Measurements from ENCODE around the gene ZNF358.

ZNF358 gene

DNA sequence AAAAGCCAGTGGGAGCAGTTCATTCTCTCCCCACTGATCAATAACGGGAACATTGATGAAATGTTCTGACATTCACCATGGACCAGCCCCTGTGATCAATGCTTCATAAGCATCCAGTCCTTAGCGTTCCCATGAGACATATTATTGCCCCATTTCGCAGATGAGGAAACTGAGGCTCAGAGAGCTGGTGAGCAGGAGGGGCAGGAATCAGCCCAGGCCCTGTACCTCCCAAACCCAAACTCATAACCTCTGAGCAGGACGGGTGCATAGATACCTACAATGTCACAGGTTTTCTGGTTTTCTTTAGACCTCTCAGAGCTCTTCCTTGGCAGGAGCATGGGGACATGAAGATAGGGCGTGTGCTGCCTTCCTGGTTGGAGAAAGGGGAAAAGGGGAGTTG, 8.6 kb downstream of the ZNF358 start:
- H3K9me3 ChIP-seq (ENCODE audit: low read length): no peaks in the 10 kb centered on the region
- H3K4me1 ChIP-seq (ENCODE audit: insufficient read depth, low read length): peaks cover 21% of the 10 kb centered on the region
- peaks cover 11% of the 10 kb centered on the region for H3K36me3 ChIP-seq (ENCODE audit: insufficient read depth, low read length)
- no peak overlapping the region for H3K9ac ChIP-seq (ENCODE audit: low read length)
- no peak overlapping the region for H3K4me3 ChIP-seq (ENCODE audit: low read depth in 1 of 2, low read length in 2 of 2)
- H3K27me3 ChIP-seq (ENCODE audit: control insufficient read depth in 1 of 2, insufficient read depth in 2 of 2, low read length in 2 of 2): no peaks in the 10 kb centered on the region
- no peak overlapping the region for H3K27ac ChIP-seq (ENCODE audit: low read depth, low read length)

DNA sequence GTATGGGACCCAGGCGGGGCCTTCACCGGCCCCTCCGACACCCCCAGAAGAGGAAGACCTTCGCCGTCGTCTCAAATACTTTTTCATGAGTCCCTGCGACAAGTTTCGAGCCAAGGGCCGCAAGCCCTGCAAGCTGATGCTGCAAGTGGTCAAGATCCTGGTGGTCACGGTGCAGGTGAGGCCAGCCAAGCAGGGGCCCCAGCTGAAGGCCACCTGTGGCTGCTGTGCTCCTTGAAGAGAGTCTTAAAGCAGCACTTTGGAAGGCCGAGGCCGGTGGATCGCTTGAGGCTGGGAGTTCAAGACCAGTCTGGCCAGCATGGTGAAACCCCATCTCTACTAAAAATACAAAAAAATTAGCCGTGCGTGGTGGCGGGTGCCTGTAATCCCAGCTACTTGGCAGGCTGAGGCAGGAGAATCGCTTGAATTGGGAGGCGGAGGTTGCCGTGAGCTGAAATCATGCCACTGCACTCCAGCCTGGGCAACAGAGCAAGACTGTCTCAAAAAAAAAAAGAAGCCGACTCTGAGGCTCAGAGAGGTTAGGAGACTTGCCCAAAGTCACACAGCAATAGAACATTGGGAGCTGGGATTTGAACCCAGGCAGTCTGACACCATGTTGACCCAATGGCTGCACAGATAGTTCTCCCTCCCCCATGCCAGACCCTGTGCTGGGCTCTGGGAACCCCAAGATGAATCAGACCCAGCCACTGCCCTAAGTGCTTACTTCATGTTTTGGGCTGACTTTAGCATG, 9.3 kb downstream of the ZNF358 start:
- Histone ChIP-seq H3K4me3 (ENCODE audit: low read depth in 1 of 2, low read length in 2 of 2) (no peak overlapping the region), H3K9me3 (ENCODE audit: low read length) (no peaks in the 10 kb centered on the region), H3K36me3 (ENCODE audit: insufficient read depth, low read length) (peaks cover 11% of the 10 kb centered on the region), H3K27me3 (ENCODE audit: control insufficient read depth in 1 of 2, insufficient read depth in 2 of 2, low read length in 2 of 2) (no peaks in the 10 kb centered on the region), H3K27ac (ENCODE audit: low read depth, low read length) (no peak overlapping the region), H3K9ac (ENCODE audit: low read length) (no peak overlapping the region), H3K4me1 (ENCODE audit: insufficient read depth, low read length) (peaks cover 21% of the 10 kb centered on the region)

DNA sequence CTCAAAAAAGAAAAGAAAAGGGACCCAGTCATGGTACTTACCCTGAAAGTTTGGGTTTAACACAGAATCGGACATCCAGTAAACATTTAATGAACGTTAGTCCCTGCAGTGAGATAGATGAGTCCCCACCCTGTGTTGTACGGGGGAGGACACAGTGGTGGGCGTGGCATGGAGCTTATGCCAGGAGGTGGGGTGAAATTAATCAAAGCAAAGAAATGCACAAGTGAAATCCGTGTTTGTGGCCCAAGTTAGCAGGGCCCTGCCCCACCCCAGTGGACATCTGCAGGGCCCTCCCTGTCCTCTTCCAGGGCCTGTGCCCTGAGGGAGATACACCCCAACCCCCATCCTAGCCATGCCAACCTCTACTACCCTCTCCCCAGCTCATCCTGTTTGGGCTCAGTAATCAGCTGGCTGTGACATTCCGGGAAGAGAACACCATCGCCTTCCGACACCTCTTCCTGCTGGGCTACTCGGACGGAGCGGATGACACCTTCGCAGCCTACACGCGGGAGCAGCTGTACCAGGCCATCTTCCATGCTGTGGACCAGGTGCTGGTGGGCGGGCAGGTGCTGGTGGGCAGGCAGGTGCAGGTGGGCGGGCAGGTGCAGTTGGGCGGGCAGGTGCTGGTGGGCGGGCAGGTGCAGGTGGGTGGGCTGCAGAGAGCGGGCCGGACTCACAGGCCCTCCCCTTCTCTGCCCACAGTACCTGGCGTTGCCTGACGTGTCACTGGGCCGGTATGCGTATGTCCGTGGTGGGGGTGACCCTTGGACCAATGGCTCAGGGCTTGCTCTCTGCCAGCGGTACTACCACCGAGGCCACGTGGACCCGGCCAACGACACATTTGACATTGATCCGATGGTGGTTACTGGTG, 10.4 kb downstream of the ZNF358 start:
- Histone ChIP-seq H3K36me3 (ENCODE audit: insufficient read depth, low read length) (peaks cover 11% of the 10 kb centered on the region), H3K4me3 (ENCODE audit: low read depth in 1 of 2, low read length in 2 of 2) (no peak overlapping the region), H3K27me3 (ENCODE audit: control insufficient read depth in 1 of 2, insufficient read depth in 2 of 2, low read length in 2 of 2) (no peaks in the 10 kb centered on the region), H3K27ac (ENCODE audit: low read depth, low read length) (no peak overlapping the region), H3K4me1 (ENCODE audit: insufficient read depth, low read length) (peaks cover 21% of the 10 kb centered on the region), H3K9me3 (ENCODE audit: low read length) (no peaks in the 10 kb centered on the region), H3K9ac (ENCODE audit: low read length) (no peak overlapping the region)

DNA sequence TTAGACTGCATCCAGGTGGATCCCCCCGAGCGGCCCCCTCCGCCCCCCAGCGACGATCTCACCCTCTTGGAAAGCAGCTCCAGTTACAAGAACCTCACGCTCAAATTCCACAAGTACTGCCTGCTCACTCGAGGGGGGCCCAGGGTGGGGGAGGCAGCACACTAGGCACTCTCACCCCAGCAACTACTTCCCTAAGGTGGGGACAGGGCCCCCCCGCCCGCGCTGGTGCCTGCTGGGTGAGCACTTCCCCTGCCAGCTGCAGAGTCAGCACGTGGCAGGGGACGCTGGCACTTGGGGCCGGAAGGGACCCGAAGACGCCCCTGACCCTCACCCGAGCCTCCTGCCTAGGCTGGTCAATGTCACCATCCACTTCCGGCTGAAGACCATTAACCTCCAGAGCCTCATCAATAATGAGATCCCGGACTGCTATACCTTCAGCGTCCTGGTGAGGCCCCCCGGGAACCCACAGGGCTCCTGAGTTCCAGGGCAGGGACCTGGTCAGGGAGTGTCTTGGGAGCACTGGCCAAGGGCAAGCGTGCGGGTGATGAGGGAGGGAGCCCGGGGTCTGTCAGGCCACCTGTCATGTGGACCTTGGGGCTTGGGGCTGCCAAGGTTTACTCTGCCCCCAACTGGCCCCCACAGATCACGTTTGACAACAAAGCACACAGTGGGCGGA, 11.8 kb downstream of the ZNF358 start:
- Histone ChIP-seq H3K27me3 (ENCODE audit: control insufficient read depth in 1 of 2, insufficient read depth in 2 of 2, low read length in 2 of 2) (no peaks in the 10 kb centered on the region), H3K36me3 (ENCODE audit: insufficient read depth, low read length) (peaks cover 11% of the 10 kb centered on the region), H3K4me3 (ENCODE audit: low read depth in 1 of 2, low read length in 2 of 2) (no peak overlapping the region), H3K9me3 (ENCODE audit: low read length) (no peaks in the 10 kb centered on the region), H3K9ac (ENCODE audit: low read length) (no peak overlapping the region), H3K27ac (ENCODE audit: low read depth, low read length) (no peak overlapping the region), H3K4me1 (ENCODE audit: insufficient read depth, low read length) (peaks cover 14% of the 10 kb centered on the region)

DNA sequence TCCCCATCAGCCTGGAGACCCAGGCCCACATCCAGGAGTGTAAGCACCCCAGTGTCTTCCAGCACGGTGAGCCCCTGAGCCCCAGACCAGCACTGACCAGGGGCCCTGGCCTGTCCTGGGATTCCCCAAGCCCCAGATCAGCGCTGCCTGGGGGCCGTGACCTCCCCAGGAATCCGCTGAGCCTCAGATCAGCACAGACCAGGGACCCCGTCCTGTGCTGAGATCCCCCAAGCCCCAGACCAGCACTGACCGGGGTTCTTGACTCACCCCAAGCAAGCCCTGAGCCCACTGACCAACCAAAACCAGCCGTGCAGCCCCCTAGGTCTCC, 12.3 kb downstream of the ZNF358 start:
- no peaks in the 10 kb centered on the region for H3K9me3 ChIP-seq (ENCODE audit: low read length)
- H3K9ac ChIP-seq (ENCODE audit: low read length): no peak overlapping the region
- H3K27me3 ChIP-seq (ENCODE audit: control insufficient read depth in 1 of 2, insufficient read depth in 2 of 2, low read length in 2 of 2): no peaks in the 10 kb centered on the region
- H3K4me3 ChIP-seq (ENCODE audit: low read depth in 1 of 2, low read length in 2 of 2): no peak overlapping the region
- H3K4me1 ChIP-seq (ENCODE audit: insufficient read depth, low read length): peaks cover 12% of the 10 kb centered on the region
- no peak overlapping the region for H3K27ac ChIP-seq (ENCODE audit: low read depth, low read length)
- H3K36me3 ChIP-seq (ENCODE audit: insufficient read depth, low read length): peaks cover 11% of the 10 kb centered on the region

DNA sequence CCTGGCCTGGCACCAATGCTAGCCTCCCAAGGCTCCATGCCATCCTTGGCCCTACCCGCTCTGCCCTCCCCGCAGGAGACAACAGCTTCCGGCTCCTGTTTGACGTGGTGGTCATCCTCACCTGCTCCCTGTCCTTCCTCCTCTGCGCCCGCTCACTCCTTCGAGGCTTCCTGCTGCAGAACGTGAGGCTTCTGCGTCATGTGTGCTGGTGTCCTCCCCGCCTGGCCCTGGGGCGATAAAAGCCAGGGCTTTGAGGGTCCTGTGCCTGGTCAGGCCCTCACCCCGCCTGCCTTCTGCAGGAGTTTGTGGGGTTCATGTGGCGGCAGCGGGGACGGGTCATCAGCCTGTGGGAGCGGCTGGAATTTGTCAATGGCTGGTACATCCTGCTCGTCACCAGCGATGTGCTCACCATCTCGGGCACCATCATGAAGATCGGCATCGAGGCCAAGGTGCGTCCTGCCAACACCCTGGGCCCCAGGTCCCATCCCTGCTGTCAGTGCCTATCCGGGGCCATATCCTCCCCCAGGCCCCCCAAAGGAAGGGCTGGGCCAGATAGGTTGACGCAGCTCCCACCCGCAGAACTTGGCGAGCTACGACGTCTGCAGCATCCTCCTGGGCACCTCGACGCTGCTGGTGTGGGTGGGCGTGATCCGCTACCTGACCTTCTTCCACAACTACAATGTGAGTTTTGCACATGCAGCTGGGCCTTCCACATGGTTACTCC, 12.8 kb downstream of the ZNF358 start:
- no peaks in the 10 kb centered on the region for H3K27me3 ChIP-seq (ENCODE audit: control insufficient read depth in 1 of 2, insufficient read depth in 2 of 2, low read length in 2 of 2)
- H3K4me1 ChIP-seq (ENCODE audit: insufficient read depth, low read length): peaks cover 8% of the 10 kb centered on the region
- H3K4me3 ChIP-seq (ENCODE audit: low read depth in 1 of 2, low read length in 2 of 2): no peak overlapping the region
- H3K36me3 ChIP-seq (ENCODE audit: insufficient read depth, low read length): peaks cover 11% of the 10 kb centered on the region
- H3K9ac ChIP-seq (ENCODE audit: low read length): no peak overlapping the region
- H3K27ac ChIP-seq (ENCODE audit: low read depth, low read length): no peak overlapping the region
- no peaks in the 10 kb centered on the region for H3K9me3 ChIP-seq (ENCODE audit: low read length)

DNA sequence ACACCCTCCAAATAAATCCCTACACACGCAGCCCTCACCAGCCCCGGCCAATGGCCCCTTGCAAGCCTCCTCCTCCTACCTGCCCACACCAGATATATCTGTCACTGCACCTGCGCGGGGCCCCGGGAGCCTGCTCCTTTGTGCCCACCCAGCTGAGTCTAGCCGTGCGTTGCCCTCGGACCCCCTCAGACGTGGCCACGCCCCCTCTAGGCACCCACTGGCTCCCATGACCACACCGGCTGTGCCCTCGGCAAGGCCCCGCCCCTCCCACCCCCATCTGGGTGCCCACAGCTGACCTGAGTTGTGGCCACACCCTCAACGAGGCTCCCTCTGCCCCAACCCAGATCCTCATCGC, 13.3 kb downstream of the ZNF358 start:
- Histone ChIP-seq H3K27me3 (ENCODE audit: control insufficient read depth in 1 of 2, insufficient read depth in 2 of 2, low read length in 2 of 2) (no peaks in the 10 kb centered on the region), H3K9me3 (ENCODE audit: low read length) (no peaks in the 10 kb centered on the region), H3K36me3 (ENCODE audit: insufficient read depth, low read length) (peaks cover 11% of the 10 kb centered on the region), H3K9ac (ENCODE audit: low read length) (no peak overlapping the region), H3K4me3 (ENCODE audit: low read depth in 1 of 2, low read length in 2 of 2) (no peak overlapping the region), H3K4me1 (ENCODE audit: insufficient read depth, low read length) (peaks cover 3% of the 10 kb centered on the region), H3K27ac (ENCODE audit: low read depth, low read length) (no peak overlapping the region)

DNA sequence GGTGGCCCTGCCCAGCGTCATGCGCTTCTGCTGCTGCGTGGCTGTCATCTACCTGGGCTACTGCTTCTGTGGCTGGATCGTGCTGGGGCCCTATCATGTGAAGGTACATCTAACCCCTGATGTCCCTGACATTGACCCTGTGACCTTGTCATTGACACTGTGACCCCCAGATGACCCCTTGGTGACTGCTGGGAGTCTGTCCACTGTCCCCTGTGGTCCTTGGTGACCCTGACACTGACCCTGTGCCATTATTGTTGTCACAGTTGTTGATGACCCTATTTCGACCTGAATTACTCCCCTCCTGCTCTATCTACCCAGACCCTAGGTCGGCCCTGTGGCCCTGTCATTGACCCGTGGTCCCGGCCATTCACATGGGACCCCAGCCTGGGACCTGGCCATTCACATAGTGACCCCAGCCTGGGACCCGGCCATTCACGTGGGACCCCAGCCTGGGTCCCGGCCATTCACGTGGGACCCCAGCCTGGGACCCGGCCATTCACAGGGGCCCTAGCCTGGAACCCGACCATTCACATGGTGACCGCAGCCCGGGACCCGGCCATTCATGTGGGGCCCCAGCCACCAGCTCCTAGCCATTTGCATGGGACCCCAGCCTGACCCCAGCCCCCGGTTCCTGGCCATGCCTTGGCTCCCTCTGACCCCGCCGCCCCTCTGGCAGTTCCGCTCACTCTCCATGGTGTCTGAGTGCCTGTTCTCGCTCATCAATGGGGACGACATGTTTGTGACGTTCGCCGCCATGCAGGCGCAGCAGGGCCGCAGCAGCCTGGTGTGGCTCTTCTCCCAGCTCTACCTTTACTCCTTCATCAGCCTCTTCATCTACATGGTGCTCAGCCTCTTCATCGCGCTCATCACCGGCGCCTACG, 13.9 kb downstream of the ZNF358 start:
- peaks cover 11% of the 10 kb centered on the region for H3K36me3 ChIP-seq (ENCODE audit: insufficient read depth, low read length)

DNA sequence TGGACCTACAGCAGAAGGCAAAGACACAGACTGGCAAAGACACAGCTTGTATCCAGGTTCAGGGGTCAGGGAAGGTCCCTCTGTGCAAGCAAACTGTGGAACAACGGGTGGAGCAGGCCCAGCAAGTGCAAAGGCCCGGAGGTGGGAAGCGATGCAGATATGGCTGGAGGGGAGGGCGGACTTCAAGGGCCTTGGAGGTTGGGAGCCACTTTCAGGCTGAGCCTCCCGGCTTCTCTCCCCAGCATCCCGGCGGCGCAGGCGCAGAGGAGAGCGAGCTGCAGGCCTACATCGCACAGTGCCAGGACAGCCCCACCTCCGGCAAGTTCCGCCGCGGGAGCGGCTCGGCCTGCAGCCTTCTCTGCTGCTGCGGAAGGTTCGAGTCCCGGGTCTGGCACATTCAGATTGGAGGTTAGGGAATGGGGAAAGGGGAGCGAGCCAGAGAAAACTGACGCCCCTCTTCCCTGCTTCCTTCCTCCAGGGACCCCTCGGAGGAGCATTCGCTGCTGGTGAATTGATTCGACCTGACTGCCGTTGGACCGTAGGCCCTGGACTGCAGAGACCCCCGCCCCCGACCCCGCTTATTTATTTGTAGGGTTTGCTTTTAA, 17.5 kb downstream of the ZNF358 start:
- H3K4me3 ChIP-seq (ENCODE audit: low read depth in 1 of 2, low read length in 2 of 2): peak overlapping the region; percentile 34 to 94
- H3K9ac ChIP-seq (ENCODE audit: low read length): peak overlapping the region; percentile 76
- peaks cover 9% of the 10 kb centered on the region for H3K4me1 ChIP-seq (ENCODE audit: insufficient read depth, low read length)
- no peaks in the 10 kb centered on the region for H3K9me3 ChIP-seq (ENCODE audit: low read length)
- peaks cover 20% of the 10 kb centered on the region for H3K36me3 ChIP-seq (ENCODE audit: insufficient read depth, low read length)
- H3K27ac ChIP-seq (ENCODE audit: low read depth, low read length): peak overlapping the region; percentile 62
- no peaks in the 10 kb centered on the region for H3K27me3 ChIP-seq (ENCODE audit: control insufficient read depth in 1 of 2, insufficient read depth in 2 of 2, low read length in 2 of 2)

More for the DNA sequence above, 13.9 kb downstream of the ZNF358 start:
- H3K9ac ChIP-seq (ENCODE audit: low read length): no peak overlapping the region
- peaks cover 3% of the 10 kb centered on the region for H3K4me1 ChIP-seq (ENCODE audit: insufficient read depth, low read length)
- H3K4me3 ChIP-seq (ENCODE audit: low read depth in 1 of 2, low read length in 2 of 2): no peak overlapping the region
- H3K9me3 ChIP-seq (ENCODE audit: low read length): no peaks in the 10 kb centered on the region
- no peak overlapping the region for H3K27ac ChIP-seq (ENCODE audit: low read depth, low read length)
- H3K27me3 ChIP-seq (ENCODE audit: control insufficient read depth in 1 of 2, insufficient read depth in 2 of 2, low read length in 2 of 2): no peaks in the 10 kb centered on the region

DNA sequence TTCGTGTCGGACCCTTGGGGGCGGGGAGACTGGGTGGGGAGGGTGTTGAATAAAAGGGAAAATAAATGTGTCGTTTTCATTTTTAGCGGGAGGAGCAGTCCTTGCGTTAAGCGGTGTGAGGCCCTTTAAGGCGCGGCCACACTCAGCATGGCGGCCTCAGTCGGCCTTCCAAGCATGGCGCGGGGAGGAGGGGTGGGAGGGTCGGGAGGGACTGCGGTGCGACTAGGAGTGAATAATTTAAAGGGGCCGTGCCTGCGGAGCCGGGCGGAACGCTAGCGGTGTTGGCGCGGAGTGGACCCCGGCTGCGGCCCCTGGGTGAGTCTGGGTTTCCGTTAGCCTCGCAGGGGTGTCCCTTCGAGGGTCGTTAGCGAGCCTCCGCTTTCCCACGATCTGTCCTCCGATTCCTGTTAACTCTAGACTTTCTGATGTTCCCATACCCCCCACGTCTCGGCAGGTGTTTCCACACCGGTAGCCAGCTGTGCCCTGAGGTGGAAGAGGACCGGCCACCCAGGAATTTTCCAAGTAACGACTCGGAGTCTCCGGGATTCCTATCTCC, 18.1 kb downstream of the ZNF358 start:
- Histone ChIP-seq H3K36me3 (ENCODE audit: insufficient read depth, low read length) (peaks cover 19% of the 10 kb centered on the region), H3K27ac (ENCODE audit: low read depth, low read length) (peak overlapping the region; percentile 94), H3K4me3 (ENCODE audit: low read depth in 1 of 2, low read length in 2 of 2) (peak overlapping the region; percentile 92 to 94), H3K4me1 (ENCODE audit: insufficient read depth, low read length) (peaks cover 9% of the 10 kb centered on the region), H3K9ac (ENCODE audit: low read length) (peak overlapping the region; percentile 76), H3K9me3 (ENCODE audit: low read length) (no peaks in the 10 kb centered on the region), H3K27me3 (ENCODE audit: control insufficient read depth in 1 of 2, insufficient read depth in 2 of 2, low read length in 2 of 2) (no peaks in the 10 kb centered on the region)

Data from muscle layer of colon (tissue), 2 donors.